OCI-LY1 (cell line): ENCODE data around the gene KIF11.

Experiments used
- H2AFZ ChIP-seq: fragments of 200-600 bp; sonication (generic), shearing (Covaris generic); 2 replicates; pipeline ENCODE4 v1.6.0; 2014; ENCODE audit warnings: antibody characterized with exemption, mild to moderate bottlenecking, low read length
- H3F3A ChIP-seq: fragments of 200-600 bp; sonication (generic), shearing (Covaris generic); 2 replicates; pipeline ENCODE4 v1.6.0; 2014; ENCODE audit warnings: mild to moderate bottlenecking, antibody characterized with exemption, low read length, moderate library complexity; ENCODE audit not compliant: insufficient read depth
- H3K27ac ChIP-seq: fragments of 200-600 bp; sonication (generic); 2 replicates; pipeline ENCODE4 v1.5.1; 2014; ENCODE audit warnings: low read length, mixed run types, mild to moderate bottlenecking, low read depth; ENCODE audit not compliant: poor library complexity, severe bottlenecking
- H3K27me3 ChIP-seq: fragments of 200-600 bp; sonication (generic); 2 replicates; pipeline ENCODE4 v1.6.0; 2014; ENCODE audit warnings: antibody characterized with exemption, mild to moderate bottlenecking, low read length, moderate library complexity; ENCODE audit not compliant: insufficient read depth
- H3K36me3 ChIP-seq: fragments of 200-600 bp; sonication (generic); 2 replicates; pipeline ENCODE4 v1.6.1; 2014; ENCODE audit warnings: mild to moderate bottlenecking, antibody characterized with exemption, low read length, moderate library complexity, mixed read lengths; ENCODE audit not compliant: insufficient read depth
- H3K4me1 ChIP-seq: fragments of 200-600 bp; sonication (generic); 2 replicates; pipeline ENCODE4 v1.5.1; 2014; ENCODE audit warnings: mild to moderate bottlenecking, low read length, moderate library complexity; ENCODE audit not compliant: insufficient read depth, severe bottlenecking
- H3K4me2 ChIP-seq: fragments of 200-600 bp; sonication (generic), shearing (Covaris generic); 2 replicates; pipeline ENCODE4 v1.6.1; 2014; ENCODE audit warnings: low read length
- H3K4me3 ChIP-seq: fragments of 200-600 bp; sonication (generic); 2 replicates; pipeline ENCODE4 v1.5.1; 2014; ENCODE audit warnings: low read length, low read depth, mild to moderate bottlenecking, mixed read lengths; ENCODE audit not compliant: poor library complexity, severe bottlenecking
- H3K79me2 ChIP-seq: fragments of 200-600 bp; shearing (Covaris generic); 2 replicates; pipeline ENCODE4 v1.6.1; 2016; ENCODE audit warnings: mixed run types, low read length, mixed read lengths; ENCODE audit not compliant: insufficient read depth
- H3K9ac ChIP-seq: fragments of 200-600 bp; sonication (generic), shearing (Covaris generic); 2 replicates; pipeline ENCODE4 v1.6.1; 2014; ENCODE audit warnings: mild to moderate bottlenecking, low read length, mixed read lengths
- H3K9me2 ChIP-seq: fragments of 200-600 bp; sonication (generic), shearing (Covaris generic); 2 replicates; pipeline ENCODE4 v1.6.1; 2014; ENCODE audit warnings: low read depth, mild to moderate bottlenecking, low read length, mixed read lengths
- H3K9me3 ChIP-seq: fragments of 200-600 bp; shearing (Covaris generic); 2 replicates; pipeline ENCODE4 v1.6.1; 2014; ENCODE audit warnings: low read length, mixed read lengths
- H4K20me1 ChIP-seq: fragments of 200-600 bp; sonication (generic), shearing (Covaris generic); 2 replicates; pipeline ENCODE4 v1.6.0; 2016; ENCODE audit warnings: mild to moderate bottlenecking, low read length; ENCODE audit not compliant: insufficient read depth
- CTCF ChIP-seq: fragments of 200-600 bp; sonication (generic), shearing (Covaris generic); IDR thresholded peaks from 2 replicates; pipeline ENCODE4 v1.5.1; 2017; ENCODE audit warnings: mild to moderate bottlenecking, antibody characterized with exemption, low read length, moderate library complexity, mixed read lengths
- EZH2 ChIP-seq: fragments of 200-600 bp; sonication (generic), shearing (Covaris generic); IDR thresholded peaks from 2 replicates; pipeline ENCODE4 v1.8.0; 2017; ENCODE audit warnings: borderline replicate concordance, mixed run types, mild to moderate bottlenecking, antibody characterized with exemption, low read length, moderate library complexity, mixed read lengths

Gene KIF11

GRCh38 chr10:92573091-92573797 lies 19.7 kb upstream of the KIF11 start:
- H3F3A ChIP-seq = no peaks in the 10 kb centered on the region
- H2AFZ ChIP-seq = no peak overlapping the region
- peaks cover 6% of the 10 kb centered on the region; the same call in 1 of the 2 replicates for H3K36me3 ChIP-seq
- no peaks in the 10 kb centered on the region for H3K27me3 ChIP-seq
- no peaks in the 10 kb centered on the region for H3K9me3 ChIP-seq
- H3K9ac ChIP-seq = peak overlapping the region; percentile 100
- peak overlapping the region; percentile 87 for H3K27ac ChIP-seq
- H3K79me2 ChIP-seq = peaks cover 20% of the 10 kb centered on the region
- peak overlapping the region; percentile 94 for H3K4me2 ChIP-seq
- TF ChIP-seq CTCF = peak; percentile 9; the same call in 1 of the 2 replicates
- no peak for TF ChIP-seq EZH2
- peak overlapping the region; percentile 96 for H3K4me3 ChIP-seq
- peaks cover 22% of the 10 kb centered on the region for H3K4me1 ChIP-seq
- H3K9me2 ChIP-seq = no peaks in the 10 kb centered on the region
- H4K20me1 ChIP-seq = no peaks in the 10 kb centered on the region

- Histone ChIP-seq H3K36me3 (peaks cover 4% of the 10 kb centered on the region; the same call in 1 of the 2 replicates), H3K79me2 (peaks cover 19% of the 10 kb centered on the region), H3F3A (no peaks in the 10 kb centered on the region), H3K4me3 (peak within 1 kb of the TSS; percentile 96), H4K20me1 (no peaks in the 10 kb centered on the region), H3K4me1 (peaks cover 20% of the 10 kb centered on the region), H3K9me3 (no peaks in the 10 kb centered on the region), H3K9me2 (no peaks in the 10 kb centered on the region), H3K27me3 (no peaks in the 10 kb centered on the region), H3K4me2 (peak within 1 kb of the TSS; percentile 94), H2AFZ (no peak within 1 kb of the TSS), H3K27ac (peak within 1 kb of the TSS; percentile 87), H3K9ac (peak within 1 kb of the TSS; percentile 100)
- TF ChIP-seq EZH2 (no peak), CTCF (peak; percentile 65)
Observed at GRCh38 chr10:92573798-92574547, 19.0 kb upstream of the KIF11 start, which contains the start of gene IDE. TSS of gene IDE (minus strand) at chr10:92574093. CDS start at chr10:92574019, 74 bp downstream.

GRCh38 chr10:92574548-92575261 lies 18.2 kb upstream of the KIF11 start:
- no peaks in the 10 kb centered on the region for H3K36me3 ChIP-seq
- H3K9me2 ChIP-seq = no peaks in the 10 kb centered on the region
- no peak overlapping the region for H2AFZ ChIP-seq
- TF ChIP-seq CTCF = no peak
- no peak for TF ChIP-seq EZH2
- no peaks in the 10 kb centered on the region for H3K27me3 ChIP-seq
- peak overlapping the region; percentile 94 for H3K4me2 ChIP-seq
- peak overlapping the region; percentile 87 for H3K27ac ChIP-seq
- peaks cover 18% of the 10 kb centered on the region for H3K79me2 ChIP-seq
- no peaks in the 10 kb centered on the region for H4K20me1 ChIP-seq
- H3K9me3 ChIP-seq = no peaks in the 10 kb centered on the region
- H3K4me1 ChIP-seq = peaks cover 20% of the 10 kb centered on the region
- H3K9ac ChIP-seq = peak overlapping the region; percentile 100
- no peaks in the 10 kb centered on the region for H3F3A ChIP-seq
- H3K4me3 ChIP-seq = peak overlapping the region; percentile 96
